K562 (cell line): Measurements from ENCODE around the gene DLST. TPM values are rescaled to one million over a fixed set of nuclear protein-coding genes. Genes with fewer than 3 reads are reported as not detected.

Experiments used
- ATAC-seq: fragments of 200-7000 bp; cut with Tn5 transposase; 3 replicates; pipeline ENCODE4 v1.9.1; 2020; ENCODE audit warnings: moderate library complexity
- BruUV-seq: library from RNA; stranded (reverse); fragments of 400-500 nt; replicated peaks from 2 replicates; lab custom pipeline; 2021; lab: Mats Ljungman, UMichigan
- CTCF ChIA-PET: fragments of 300-600 bp; formaldehyde crosslinking; extraction: SDS; loops from one replicate; lab custom pipeline; 2021; ENCODE audit warnings: low intra/inter-chr PET ratio; lab: Yijun Ruan, JAX
- POLR2A ChIA-PET: fragments of 300-600, 350-650 bp; sonication (Branson Sonifier 250); formaldehyde crosslinking; extraction: SDS; loops from one replicate; lab custom pipeline; 2021; ENCODE audit warnings: antibody characterized with exemption, inconsistent platforms; lab: Yijun Ruan, JAX
- DNase-seq, 4 experiments: peaks; one replicate each; pipeline versions ENCODE4 v3.0.0 to v3.0.0-alpha.2; 2011 to 2018; ENCODE audit warnings: low spot score in 3 of 4, mixed read lengths in 3 of 4; ENCODE audit errors: extremely low read depth in 1 of 4
- FAIRE-seq: peaks from 2 replicates; lab custom pipeline; 2011; peaks lifted over from hg19 to GRCh38; lab: Jason Lieb, UNC
- H2AFZ ChIP-seq: 2 replicates; pipeline ENCODE4 v1.6.0; 2011; ENCODE audit warnings: low read depth, low read length, control low read depth, inconsistent platforms
- H3K27ac ChIP-seq: fragments of 200-600 bp; 3 replicates; pipeline ENCODE4 v1.8.0; 2011; ENCODE audit warnings: low read depth, mild to moderate bottlenecking, control low read depth, inconsistent platforms, low read length, moderate library complexity, mixed read lengths; ENCODE audit errors: extremely low read depth
- H3K27me3 ChIP-seq, 2 experiments: fragments of 300-600 bp in 1 of 2; 2 replicates in 1 of 2; 3 replicates in 1 of 2; pipeline versions ENCODE4 v1.6.0 to v1.8.0; 2011; ENCODE audit warnings: inconsistent platforms in 2 of 2, low read length in 2 of 2, mild to moderate bottlenecking in 1 of 2, mixed read lengths in 1 of 2, moderate library complexity in 1 of 2; ENCODE audit not compliant: control insufficient read depth in 2 of 2, insufficient read depth in 2 of 2
- H3K36me3 ChIP-seq: fragments of 300-600 bp; 3 replicates; pipeline ENCODE4 v1.8.0; 2011; ENCODE audit warnings: mild to moderate bottlenecking, low read length, inconsistent platforms; ENCODE audit not compliant: control insufficient read depth, insufficient read depth
- H3K4me1 ChIP-seq, 2 experiments: fragments of 200-600 bp in 1 of 2; replicated peaks in 1 of 2; 2 replicates in 1 of 2; 3 replicates in 1 of 2; pipeline versions ENCODE4 v1.5.1 to v1.8.0; 2011; ENCODE audit warnings: inconsistent platforms in 2 of 2, low read length in 2 of 2, mild to moderate bottlenecking in 1 of 2, mixed read lengths in 1 of 2, moderate library complexity in 1 of 2; ENCODE audit not compliant: control insufficient read depth in 2 of 2, insufficient read depth in 2 of 2
- H3K4me2 ChIP-seq: 2 replicates; pipeline ENCODE4 v1.6.1; 2011; ENCODE audit warnings: low read length, control low read depth, inconsistent platforms, mixed read lengths; ENCODE audit not compliant: insufficient read depth
- H3K4me3 ChIP-seq: fragments of 200-600 bp; sonication (generic), shearing (Covaris generic); 2 replicates; pipeline ENCODE4 v1.5.1; 2016; ENCODE audit warnings: control low read depth, inconsistent platforms
- H3K79me2 ChIP-seq: fragments of 200-600 bp; 3 replicates; pipeline ENCODE4 v1.8.0; 2011; ENCODE audit warnings: low read length, inconsistent platforms; ENCODE audit not compliant: control insufficient read depth, insufficient read depth
- H3K9ac ChIP-seq, 2 experiments: 2 replicates each; pipeline versions ENCODE4 v1.6.0 to v1.6.1; 2011; ENCODE audit warnings: low read depth in 2 of 2, low read length in 2 of 2, control low read depth in 1 of 2, inconsistent platforms in 1 of 2, mild to moderate bottlenecking in 1 of 2, mixed read lengths in 1 of 2; ENCODE audit not compliant: insufficient read depth in 1 of 2
- H3K9me1 ChIP-seq: one replicate; pipeline ENCODE4 v1.6.0; 2011; ENCODE audit warnings: inconsistent platforms, mild to moderate bottlenecking, low read length, moderate library complexity; ENCODE audit not compliant: control insufficient read depth, insufficient read depth
- H3K9me3 ChIP-seq: replicated peaks from 2 replicates; pipeline ENCODE4 v1.5.1; 2011; ENCODE audit warnings: low read depth, low read length, inconsistent platforms; ENCODE audit not compliant: control insufficient read depth, insufficient read depth
- H4K20me1 ChIP-seq: replicated peaks from 2 replicates; pipeline ENCODE4 v1.6.1; 2011; ENCODE audit warnings: low read length, inconsistent platforms, mixed read lengths; ENCODE audit not compliant: control insufficient read depth, insufficient read depth
- BCLAF1 ChIP-seq, 2 experiments: fragments of 450-650 bp in 1 of 2; IDR thresholded peaks; 2 replicates each; pipeline ENCODE4 v1.6.1; 2011 to 2017; ENCODE audit warnings: low read depth in 2 of 2, antibody characterized with exemption in 1 of 2, borderline replicate concordance in 1 of 2, low read length in 1 of 2, mild to moderate bottlenecking in 1 of 2, mixed read lengths in 1 of 2; ENCODE audit not compliant: control insufficient read depth in 1 of 2
- GABPB1 ChIP-seq: sonication (generic); formaldehyde crosslinking; IDR thresholded peaks from 2 replicates; pipeline ENCODE4 v1.8.0; 2022; ENCODE audit warnings: mild to moderate bottlenecking, missing genetic modification reagents
- GTF2E2 ChIP-seq: fragments of 200-800 bp; sonication (Bioruptor generic); IDR thresholded peaks from 2 replicates; pipeline ENCODE4 v1.6.1; 2016; ENCODE audit warnings: missing genetic modification characterization, missing compliant biosample characterization
- HDAC2 ChIP-seq: fragments of 450-650 bp; IDR thresholded peaks from 2 replicates; pipeline ENCODE4 v1.6.1; 2016; ENCODE audit warnings: mild to moderate bottlenecking
- MEIS2 ChIP-seq: fragments of 450-650 bp; IDR thresholded peaks from 2 replicates; pipeline ENCODE4 v1.6.1; 2014; ENCODE audit warnings: mild to moderate bottlenecking; ENCODE audit not compliant: partially characterized antibody
- RCOR1 ChIP-seq, 2 experiments: IDR thresholded peaks; 2 replicates each; pipeline ENCODE4 v1.6.1; 2012; ENCODE audit warnings: low read depth in 2 of 2, low read length in 2 of 2, borderline replicate concordance in 1 of 2, improper control_type of control experiment in 1 of 2
- ZBTB26 ChIP-seq: fragments of 450-650 bp; formaldehyde crosslinking; IDR thresholded peaks from 2 replicates; pipeline ENCODE4 v1.4.0; 2022; ENCODE audit warnings: missing genetic modification characterization
- ZNF3 ChIP-seq: fragments of 250-450 bp; sonication (Bioruptor Pico); IDR thresholded peaks from 2 replicates; pipeline ENCODE4 v1.5.0; 2021; ENCODE audit warnings: mild to moderate bottlenecking, moderate library complexity
- WGBS: fragments of 100-300 bp; shearing (Covaris generic); methylation state at CpG from one replicate; pipeline ENCODE4 v1.1.6; 2016; ENCODE audit warnings: low coverage, mixed read lengths; ENCODE audit not compliant: insufficient coverage; ENCODE audit errors: missing lambda C conversion rate; 5-methylcytosine and 5-hydroxymethylcytosine counted together
- in situ Hi-C: fragments of 300-500 bp; cut with MboI; formaldehyde crosslinking; loops from 4 replicates; pipeline ENCODE4 v1.15.0; 2018; ENCODE audit warnings: inconsistent platforms, mixed read lengths
- intact Hi-C: fragments of 100-400 bp; cut with micrococcal nuclease; formaldehyde crosslinking; loops from 2 replicates; pipeline ENCODE4 v1.14.2; 2022
- polyA plus RNA-seq, 8 experiments: library from polyadenylated mRNA; depleted of rRNA in 4 of 8; stranded (reverse) in 5 of 8; unstranded in 3 of 8; fragments of >200 nt; fragmentation: Nextera tagmentation in 2 of 8; fragmentation: Illumina TruSeq in 1 of 8; extraction: Ambion mirVana in 2 of 8; extraction: Trizol in 1 of 8; gene quantifications; 2 replicates each; pipeline versions ENCODE4 v1.2.1 to v1.2.3, GENCODE V29; 2011 to 2014; ENCODE audit warnings: inconsistent platforms in 1 of 8, missing spikeins in 1 of 8
- total RNA-seq, 7 experiments: library from RNA; depleted of rRNA in 6 of 7; stranded (reverse); fragments of >200 nt in 6 of 7; fragmentation: Illumina TruSeq in 2 of 7; extraction: Trizol in 2 of 7; gene quantifications; 2 replicates each; pipeline versions ENCODE4 v1.2.1 to v1.2.3, GENCODE V29; 2011 to 2021; ENCODE audit warnings: low replicate concordance in 1 of 7
- TF ChIP-seq, protein P1 (sequence below), 2 experiments: IDR thresholded peaks in 1 of 2; conservative IDR thresholded peaks in 1 of 2; 2 replicates each; pipeline ENCODE4 v1.6.1; 2016; ENCODE audit warnings: low read depth in 2 of 2, mild to moderate bottlenecking in 1 of 2, missing compliant biosample characterization in 1 of 2, missing genetic modification characterization in 1 of 2, moderate library complexity in 1 of 2

The DLST gene
- total and polyA plus RNA-seq, 9 of the 15 experiments (the other 6 are each of a cell fraction or from before 2014, with no cell fraction given), result 3.0 to 73.7 (median 45.4) TPM

DNA sequence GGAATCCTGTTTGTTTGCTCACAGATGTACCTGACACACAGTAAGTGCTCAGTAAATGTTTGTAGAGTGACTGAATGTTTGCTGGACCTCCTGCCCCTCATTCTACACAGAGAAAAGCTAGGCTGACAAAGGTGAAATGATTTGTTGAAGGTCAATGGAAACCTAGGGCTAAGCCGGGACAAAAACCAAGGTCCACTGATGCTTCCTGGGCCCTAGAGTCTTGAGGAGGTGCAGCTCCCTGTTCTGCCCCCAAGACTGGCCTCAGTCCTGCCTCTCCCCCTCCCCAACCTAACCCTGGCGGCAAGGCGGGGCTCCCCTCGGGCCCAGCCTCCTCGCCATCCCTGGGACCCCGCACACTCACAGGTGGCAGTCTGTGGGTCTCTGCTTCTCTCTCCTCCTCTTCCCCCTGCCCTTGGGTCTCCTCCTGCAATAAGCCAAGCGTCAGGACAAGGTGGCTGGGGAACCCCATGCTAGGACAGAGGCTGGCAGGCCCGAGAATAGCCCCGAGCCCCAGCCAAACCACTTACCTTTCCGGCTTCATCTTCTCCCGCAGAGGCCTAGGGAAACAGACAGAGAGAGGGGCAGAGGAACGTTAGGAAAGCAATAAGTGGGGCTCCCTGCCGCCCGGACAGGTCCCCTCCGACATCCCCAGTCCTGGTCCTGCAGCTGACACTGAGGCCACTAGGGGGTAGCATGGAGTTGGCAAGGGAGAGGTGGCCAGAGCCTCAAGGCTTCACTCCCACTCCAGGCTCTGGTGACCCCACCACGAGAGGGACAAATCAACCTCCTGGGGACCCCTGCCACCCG, 64.3 kb downstream of the DLST start:
- BruUV-seq, result TSS peak; percentile 97
- peak overlapping the region; percentile 2 to 76; a peak in 3 of 4 replicates for H3K9ac ChIP-seq
- in situ Hi-C loops, result no loop called here
- no peak for TF ChIP-seq GABPB1
- peak; percentile 77; the same call in 1 of the 2 replicates for TF ChIP-seq ZNF3 (CRISPR knock-in tag)
- no peak for TF ChIP-seq GTF2E2
- TF ChIP-seq ZBTB26 (CRISPR knock-in tag), result no peak
- no peak for TF ChIP-seq HDAC2
- TF ChIP-seq RCOR1 (IDR thresholded peaks at IDR 0.05; ENCODE audit: borderline replicate concordance in 1 of 2, low read depth in 2 of 2, low read length in 2 of 2), result 0 out of 4 replicates have a peak, but pooled peaks of 1 of the 2 experiments have one; percentile 9
- no peak for TF ChIP-seq MEIS2
- 0 out of 4 replicates have a peak, but pooled peaks of 1 of the 2 experiments have one; percentile 44 for TF ChIP-seq BCLAF1 (IDR thresholded peaks at IDR 0.05; ENCODE audit: borderline replicate concordance in 1 of 2, control insufficient read depth in 1 of 2, low read depth in 2 of 2, low read length in 1 of 2)
- TF ChIP-seq, protein P1, sequence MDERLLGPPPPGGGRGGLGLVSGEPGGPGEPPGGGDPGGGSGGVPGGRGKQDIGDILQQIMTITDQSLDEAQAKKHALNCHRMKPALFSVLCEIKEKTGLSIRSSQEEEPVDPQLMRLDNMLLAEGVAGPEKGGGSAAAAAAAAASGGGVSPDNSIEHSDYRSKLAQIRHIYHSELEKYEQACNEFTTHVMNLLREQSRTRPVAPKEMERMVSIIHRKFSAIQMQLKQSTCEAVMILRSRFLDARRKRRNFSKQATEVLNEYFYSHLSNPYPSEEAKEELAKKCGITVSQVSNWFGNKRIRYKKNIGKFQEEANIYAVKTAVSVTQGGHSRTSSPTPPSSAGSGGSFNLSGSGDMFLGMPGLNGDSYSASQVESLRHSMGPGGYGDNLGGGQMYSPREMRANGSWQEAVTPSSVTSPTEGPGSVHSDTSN (CRISPR knock-in tag; IDR thresholded peaks at IDR 0.05; ENCODE audit: low read depth), result no peak
- TF ChIP-seq, protein P1 (tag; conservative IDR thresholded peaks at IDR 0.05; ENCODE audit: low read depth), result no peak

More for the DNA sequence above, 64.3 kb downstream of the DLST start:
- H3K9me1 ChIP-seq, result peaks cover 2% of the 10 kb centered on the region
- H3K4me1 ChIP-seq, result peaks cover 13 to 45% of the 10 kb centered on the region in 2 experiments; a peak in 4 of 5 replicates
- no peaks in the 10 kb centered on the region for H3K27me3 ChIP-seq
- no peaks in the 10 kb centered on the region for H3K79me2 ChIP-seq
- ChIA-PET POLR2A (interaction anchor here (0.9 kb wide), 2 partner anchors 14 to 19 kb away, joined by 3 read pairs; no protein-coding TSS in a partner anchor), CTCF (interaction anchor here (0.6 to 3.7 kb wide), 2 partner anchors 142 to 558 kb away, joined by 3 to 21 read pairs; no protein-coding TSS in a partner anchor)
- FAIRE-seq (peak; percentile 76), DNase-seq (peak; percentile 72 to 86 (median 80)), ATAC-seq (peak; percentile 89)
- H2AFZ ChIP-seq, result peak overlapping the region; percentile 72
- no peak overlapping the region for H3K4me3 ChIP-seq
- intact Hi-C loops, result loop anchor here (1.0 to 10.0 kb wide), 3 partner anchors 56 to 359 kb away; partner anchors contain the start of gene EIF2B2
- no peaks in the 10 kb centered on the region for H3K36me3 ChIP-seq
- 23% methylated on average over 16 of the region's 17 CpGs for WGBS
- H3K9me3 ChIP-seq, result no peaks in the 10 kb centered on the region
- H4K20me1 ChIP-seq, result no peaks in the 10 kb centered on the region
- peak overlapping the region; percentile 40 for H3K4me2 ChIP-seq
- peak overlapping the region; percentile 21; the same call in 2 of the 3 replicates for H3K27ac ChIP-seq
